ENCODE measurements around the gene CDK2AP2. TPM values are rescaled to one million over a fixed set of nuclear protein-coding genes. Genes with fewer than 3 reads are reported as not detected.

The CDK2AP2 gene
- total and polyA plus RNA-seq, 9 of the 15 experiments (the other 6 are each of a cell fraction or from before 2014, with no cell fraction given) = 4.4 to 47.4 (median 21.7) TPM

DNA sequence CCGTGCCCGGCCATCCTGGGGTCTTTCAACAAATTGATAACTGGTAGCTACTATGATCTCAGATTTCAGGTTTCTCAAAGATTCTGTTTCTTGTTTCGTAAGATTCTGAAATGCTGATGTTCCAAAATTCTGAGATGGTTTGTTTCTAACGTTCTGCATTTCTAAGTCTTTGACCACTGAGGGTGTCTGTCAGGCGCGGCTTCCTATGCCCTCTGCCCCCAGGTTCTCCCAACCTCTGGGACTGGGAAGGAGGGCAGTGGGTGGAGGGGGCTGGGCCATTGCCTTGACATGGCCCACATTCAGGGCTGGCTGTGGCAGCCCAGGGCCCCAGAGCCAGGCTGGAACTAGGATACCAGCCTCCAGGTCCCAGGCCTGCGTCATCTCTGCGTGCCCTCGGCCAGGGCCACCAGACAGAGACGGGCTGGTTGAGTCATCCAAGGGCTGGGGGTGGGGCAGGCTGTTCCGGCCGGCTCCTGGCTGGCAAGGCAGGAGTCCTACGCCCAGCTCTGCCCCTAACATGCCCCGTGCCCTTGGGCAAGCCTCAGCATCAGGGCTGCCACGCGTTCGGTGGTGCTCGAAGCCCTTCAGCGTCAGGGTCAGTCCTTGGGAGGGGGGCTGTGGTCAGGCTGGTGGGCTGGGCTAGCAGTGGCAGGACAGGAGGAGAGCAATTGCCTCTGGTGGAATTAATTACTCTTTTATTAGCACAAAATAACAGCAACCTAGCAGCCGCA lies 44.1 kb downstream of the CDK2AP2 start (continued):
- TF ChIP-seq, protein P1, sequence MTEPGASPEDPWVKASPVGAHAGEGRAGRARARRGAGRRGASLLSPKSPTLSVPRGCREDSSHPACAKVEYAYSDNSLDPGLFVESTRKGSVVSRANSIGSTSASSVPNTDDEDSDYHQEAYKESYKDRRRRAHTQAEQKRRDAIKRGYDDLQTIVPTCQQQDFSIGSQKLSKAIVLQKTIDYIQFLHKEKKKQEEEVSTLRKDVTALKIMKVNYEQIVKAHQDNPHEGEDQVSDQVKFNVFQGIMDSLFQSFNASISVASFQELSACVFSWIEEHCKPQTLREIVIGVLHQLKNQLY (CRISPR knock-in tag; conservative IDR thresholded peaks at IDR 0.05) = 0 out of 4 replicates have a peak, but pooled peaks of 1 of the 2 experiments have one; percentile 9
- TF ChIP-seq HDGF (IDR thresholded peaks at IDR 0.05) = peak; percentile 86; the same call in 1 of the 2 replicates
- peak; percentile 79 for TF ChIP-seq ZNF316 (IDR thresholded peaks at IDR 0.05)
- peak in 1 of 2 experiments; percentile 29; a peak in 1 of 4 replicates for TF ChIP-seq FOXA3 (CRISPR knock-in tag; conservative IDR thresholded peaks at IDR 0.05 in 1 of 2, IDR thresholded peaks at IDR 0.05 in 1 of 2)
- TF ChIP-seq HNRNPH1 (optimal IDR thresholded peaks at IDR 0.05; ENCODE audit: low read depth, low read length) = no peak
- no peak for TF ChIP-seq POLR3G (IDR thresholded peaks at IDR 0.05; ENCODE audit: extremely low read depth, insufficient read length, insufficient replicate concordance)
- TF ChIP-seq JUN (IDR thresholded peaks at IDR 0.05; ENCODE audit: borderline replicate concordance, low read depth, low read length) = peak; percentile 91
- no peak for TF ChIP-seq JUN (CRISPR knock-in tag; IDR thresholded peaks at IDR 0.05; ENCODE audit: borderline replicate concordance)
- no peak for TF ChIP-seq XRCC4 (IDR thresholded peaks at IDR 0.05; ENCODE audit: extremely low read depth, insufficient read depth, insufficient read length)
- TF ChIP-seq MCM3 (IDR thresholded peaks at IDR 0.05) = no peak
- peak in 1 of 2 experiments; percentile 25; a peak in 1 of 4 replicates for TF ChIP-seq RCOR1 (IDR thresholded peaks at IDR 0.05; ENCODE audit: borderline replicate concordance in 1 of 2, low read depth in 2 of 2, low read length in 2 of 2)
- peak; percentile 76 for TF ChIP-seq HDAC8 (tag; IDR thresholded peaks at IDR 0.05)
- TF ChIP-seq MIER1 (IDR thresholded peaks at IDR 0.05; ENCODE audit: low read depth) = no peak
- TF ChIP-seq KDM4B (IDR thresholded peaks at IDR 0.05; ENCODE audit: borderline replicate concordance in 2 of 2, low read depth in 1 of 2) = no peak
- no peak for TF ChIP-seq RB1 (IDR thresholded peaks at IDR 0.05; ENCODE audit: low read depth)
- TF ChIP-seq ZNF239 (CRISPR knock-in tag; IDR thresholded peaks at IDR 0.05) = peak; percentile 20; the same call in 1 of the 2 replicates
- peak; percentile 13; the same call in 1 of the 2 replicates for TF ChIP-seq NR2C1 (IDR thresholded peaks at IDR 0.05)
- peak; percentile 61; the same call in 1 of the 2 replicates for TF ChIP-seq NR2C1 (tag; IDR thresholded peaks at IDR 0.05)
- TF ChIP-seq, protein P2, sequence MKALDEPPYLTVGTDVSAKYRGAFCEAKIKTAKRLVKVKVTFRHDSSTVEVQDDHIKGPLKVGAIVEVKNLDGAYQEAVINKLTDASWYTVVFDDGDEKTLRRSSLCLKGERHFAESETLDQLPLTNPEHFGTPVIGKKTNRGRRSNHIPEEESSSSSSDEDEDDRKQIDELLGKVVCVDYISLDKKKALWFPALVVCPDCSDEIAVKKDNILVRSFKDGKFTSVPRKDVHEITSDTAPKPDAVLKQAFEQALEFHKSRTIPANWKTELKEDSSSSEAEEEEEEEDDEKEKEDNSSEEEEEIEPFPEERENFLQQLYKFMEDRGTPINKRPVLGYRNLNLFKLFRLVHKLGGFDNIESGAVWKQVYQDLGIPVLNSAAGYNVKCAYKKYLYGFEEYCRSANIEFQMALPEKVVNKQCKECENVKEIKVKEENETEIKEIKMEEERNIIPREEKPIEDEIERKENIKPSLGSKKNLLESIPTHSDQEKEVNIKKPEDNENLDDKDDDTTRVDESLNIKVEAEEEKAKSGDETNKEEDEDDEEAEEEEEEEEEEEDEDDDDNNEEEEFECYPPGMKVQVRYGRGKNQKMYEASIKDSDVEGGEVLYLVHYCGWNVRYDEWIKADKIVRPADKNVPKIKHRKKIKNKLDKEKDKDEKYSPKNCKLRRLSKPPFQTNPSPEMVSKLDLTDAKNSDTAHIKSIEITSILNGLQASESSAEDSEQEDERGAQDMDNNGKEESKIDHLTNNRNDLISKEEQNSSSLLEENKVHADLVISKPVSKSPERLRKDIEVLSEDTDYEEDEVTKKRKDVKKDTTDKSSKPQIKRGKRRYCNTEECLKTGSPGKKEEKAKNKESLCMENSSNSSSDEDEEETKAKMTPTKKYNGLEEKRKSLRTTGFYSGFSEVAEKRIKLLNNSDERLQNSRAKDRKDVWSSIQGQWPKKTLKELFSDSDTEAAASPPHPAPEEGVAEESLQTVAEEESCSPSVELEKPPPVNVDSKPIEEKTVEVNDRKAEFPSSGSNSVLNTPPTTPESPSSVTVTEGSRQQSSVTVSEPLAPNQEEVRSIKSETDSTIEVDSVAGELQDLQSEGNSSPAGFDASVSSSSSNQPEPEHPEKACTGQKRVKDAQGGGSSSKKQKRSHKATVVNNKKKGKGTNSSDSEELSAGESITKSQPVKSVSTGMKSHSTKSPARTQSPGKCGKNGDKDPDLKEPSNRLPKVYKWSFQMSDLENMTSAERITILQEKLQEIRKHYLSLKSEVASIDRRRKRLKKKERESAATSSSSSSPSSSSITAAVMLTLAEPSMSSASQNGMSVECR (CRISPR knock-in tag; IDR thresholded peaks at IDR 0.05) = no peak; the same call in 1 of the 2 replicates
- TF ChIP-seq GABPB1 (CRISPR knock-in tag; IDR thresholded peaks at IDR 0.05) = peak; percentile 62; the same call in 1 of the 2 replicates
- TF ChIP-seq ZNF561 (CRISPR knock-in tag; conservative IDR thresholded peaks at IDR 0.05) = no peak
- TF ChIP-seq ZNF696 (CRISPR knock-in tag; conservative IDR thresholded peaks at IDR 0.05) = no peak
- TF ChIP-seq, protein P3, sequence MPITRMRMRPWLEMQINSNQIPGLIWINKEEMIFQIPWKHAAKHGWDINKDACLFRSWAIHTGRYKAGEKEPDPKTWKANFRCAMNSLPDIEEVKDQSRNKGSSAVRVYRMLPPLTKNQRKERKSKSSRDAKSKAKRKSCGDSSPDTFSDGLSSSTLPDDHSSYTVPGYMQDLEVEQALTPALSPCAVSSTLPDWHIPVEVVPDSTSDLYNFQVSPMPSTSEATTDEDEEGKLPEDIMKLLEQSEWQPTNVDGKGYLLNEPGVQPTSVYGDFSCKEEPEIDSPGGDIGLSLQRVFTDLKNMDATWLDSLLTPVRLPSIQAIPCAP (CRISPR knock-in tag; IDR thresholded peaks at IDR 0.05; ENCODE audit: borderline replicate concordance) = no peak
